ENCODE data around the gene RPLP2. TPM values are rescaled to one million over a fixed set of nuclear protein-coding genes. Genes with fewer than 3 reads are reported as not detected.

The RPLP2 gene
- total and polyA plus RNA-seq, 2 experiments from 2014 or later = 496 to 523 TPM

DNA sequence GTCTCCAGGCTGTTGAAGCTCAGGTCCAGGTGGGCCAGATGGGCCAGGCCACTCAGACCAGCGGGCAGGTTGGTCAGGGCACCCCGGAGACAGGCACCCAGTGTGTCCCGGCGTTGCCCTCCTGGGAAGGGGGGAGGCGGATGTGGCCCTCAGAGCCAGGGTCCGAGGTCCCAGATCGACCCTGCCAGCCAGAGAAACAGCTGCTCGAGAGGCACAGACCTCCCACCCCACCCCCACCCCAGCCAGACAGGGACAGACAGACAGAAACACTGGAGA lies 6.4 kb upstream of the RPLP2 start:
- H3K9me3 ChIP-seq (ENCODE audit: low read depth) = no peaks in the 10 kb centered on the region
- H3K36me3 ChIP-seq = no peaks in the 10 kb centered on the region
- H3K27ac ChIP-seq = no peak overlapping the region
- TF ChIP-seq, protein P1, sequence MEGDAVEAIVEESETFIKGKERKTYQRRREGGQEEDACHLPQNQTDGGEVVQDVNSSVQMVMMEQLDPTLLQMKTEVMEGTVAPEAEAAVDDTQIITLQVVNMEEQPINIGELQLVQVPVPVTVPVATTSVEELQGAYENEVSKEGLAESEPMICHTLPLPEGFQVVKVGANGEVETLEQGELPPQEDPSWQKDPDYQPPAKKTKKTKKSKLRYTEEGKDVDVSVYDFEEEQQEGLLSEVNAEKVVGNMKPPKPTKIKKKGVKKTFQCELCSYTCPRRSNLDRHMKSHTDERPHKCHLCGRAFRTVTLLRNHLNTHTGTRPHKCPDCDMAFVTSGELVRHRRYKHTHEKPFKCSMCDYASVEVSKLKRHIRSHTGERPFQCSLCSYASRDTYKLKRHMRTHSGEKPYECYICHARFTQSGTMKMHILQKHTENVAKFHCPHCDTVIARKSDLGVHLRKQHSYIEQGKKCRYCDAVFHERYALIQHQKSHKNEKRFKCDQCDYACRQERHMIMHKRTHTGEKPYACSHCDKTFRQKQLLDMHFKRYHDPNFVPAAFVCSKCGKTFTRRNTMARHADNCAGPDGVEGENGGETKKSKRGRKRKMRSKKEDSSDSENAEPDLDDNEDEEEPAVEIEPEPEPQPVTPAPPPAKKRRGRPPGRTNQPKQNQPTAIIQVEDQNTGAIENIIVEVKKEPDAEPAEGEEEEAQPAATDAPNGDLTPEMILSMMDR (IDR thresholded peaks at IDR 0.05; ENCODE audit: low read depth, low read length) = no peak
- H3K27me3 ChIP-seq = no peaks in the 10 kb centered on the region
- no peak overlapping the region for H3K4me3 ChIP-seq
- no peak for DNase-seq (ENCODE audit: low read depth in 1 of 2, low spot score in 1 of 2)
- peaks cover 8% of the 10 kb centered on the region for H3K4me1 ChIP-seq (ENCODE audit: low read depth)

DNA sequence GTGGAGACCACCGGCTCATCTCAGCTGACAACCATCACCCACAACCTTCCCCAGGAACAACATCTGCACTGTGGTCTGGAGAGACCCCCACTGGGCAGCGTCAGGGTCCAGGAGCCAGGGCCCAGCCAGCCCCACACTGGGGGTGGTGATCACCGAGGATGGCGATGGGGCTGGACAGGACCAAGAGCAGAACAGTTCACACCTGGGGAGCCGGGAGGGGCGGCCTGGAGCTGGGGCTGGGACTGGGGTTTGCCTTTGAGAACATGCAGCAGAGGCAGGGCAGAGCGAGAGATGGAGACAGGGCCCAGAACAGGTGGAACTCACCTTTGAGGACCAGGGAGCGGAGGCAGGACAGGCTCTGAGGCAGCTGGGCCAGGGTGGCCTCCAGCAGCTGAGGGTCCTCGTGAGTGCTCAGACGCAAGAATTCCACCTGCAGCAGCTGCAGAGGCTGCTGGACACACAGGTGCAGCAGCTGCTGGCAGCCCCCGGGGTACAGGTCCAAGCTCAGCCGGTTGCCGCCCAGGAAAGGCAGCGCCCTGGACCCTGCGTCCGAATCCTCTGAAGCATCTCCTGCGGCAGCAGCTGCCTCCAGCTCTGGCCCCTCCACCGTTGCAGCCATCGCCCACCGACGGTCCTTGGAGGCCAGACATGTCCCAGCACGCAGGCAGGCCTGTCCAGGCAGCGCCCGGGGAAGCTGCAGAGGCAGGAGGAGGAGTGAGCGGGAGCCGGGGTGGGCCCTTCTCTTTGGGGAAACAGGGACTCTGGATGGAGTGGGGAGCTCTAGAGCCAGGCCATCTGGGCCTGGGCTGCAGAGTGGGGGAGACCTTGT lies 5.8 kb upstream of the RPLP2 start:
- H3K4me1 ChIP-seq (ENCODE audit: low read depth) = peaks cover 12% of the 10 kb centered on the region
- DNase-seq (ENCODE audit: low read depth in 1 of 2, low spot score in 1 of 2) = no peak

DNA sequence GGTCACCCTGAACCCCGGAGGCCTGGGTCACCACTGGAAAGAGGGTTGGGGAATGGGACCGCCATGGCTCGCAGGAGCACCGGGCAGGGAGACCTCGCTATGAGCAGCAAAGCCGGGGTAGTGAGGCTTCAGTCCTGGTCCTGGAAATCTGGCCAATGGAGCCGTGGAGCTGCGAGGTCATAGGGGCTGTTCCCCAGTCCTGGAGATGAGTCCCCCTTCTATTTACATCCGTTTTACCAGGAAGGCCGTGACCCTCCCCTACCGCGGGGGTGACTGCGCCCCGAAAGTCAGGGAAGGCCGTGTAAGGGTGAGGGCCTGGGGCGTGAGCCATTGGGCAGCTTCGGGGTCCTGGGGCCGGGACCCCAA lies 5.2 kb upstream of the RPLP2 start:
- TF ChIP-seq, protein P1 (IDR thresholded peaks at IDR 0.05; ENCODE audit: low read depth, low read length) = no peak
- Histone ChIP-seq H3K36me3 (no peaks in the 10 kb centered on the region), H3K4me3 (peak overlapping the region; percentile 54), H3K4me1 (ENCODE audit: low read depth) (peaks cover 12% of the 10 kb centered on the region), H3K9me3 (ENCODE audit: low read depth) (no peaks in the 10 kb centered on the region), H3K27ac (no peak overlapping the region), H3K27me3 (no peaks in the 10 kb centered on the region)
- DNase-seq (ENCODE audit: low read depth in 1 of 2, low spot score in 1 of 2) = no peak

More for the DNA sequence above, 5.8 kb upstream of the RPLP2 start:
- Histone ChIP-seq H3K4me3 (peak overlapping the region; percentile 54), H3K27ac (no peak overlapping the region), H3K36me3 (no peaks in the 10 kb centered on the region), H3K9me3 (ENCODE audit: low read depth) (no peaks in the 10 kb centered on the region), H3K27me3 (no peaks in the 10 kb centered on the region)
- TF ChIP-seq, protein P1 (IDR thresholded peaks at IDR 0.05; ENCODE audit: low read depth, low read length) = no peak

DNA sequence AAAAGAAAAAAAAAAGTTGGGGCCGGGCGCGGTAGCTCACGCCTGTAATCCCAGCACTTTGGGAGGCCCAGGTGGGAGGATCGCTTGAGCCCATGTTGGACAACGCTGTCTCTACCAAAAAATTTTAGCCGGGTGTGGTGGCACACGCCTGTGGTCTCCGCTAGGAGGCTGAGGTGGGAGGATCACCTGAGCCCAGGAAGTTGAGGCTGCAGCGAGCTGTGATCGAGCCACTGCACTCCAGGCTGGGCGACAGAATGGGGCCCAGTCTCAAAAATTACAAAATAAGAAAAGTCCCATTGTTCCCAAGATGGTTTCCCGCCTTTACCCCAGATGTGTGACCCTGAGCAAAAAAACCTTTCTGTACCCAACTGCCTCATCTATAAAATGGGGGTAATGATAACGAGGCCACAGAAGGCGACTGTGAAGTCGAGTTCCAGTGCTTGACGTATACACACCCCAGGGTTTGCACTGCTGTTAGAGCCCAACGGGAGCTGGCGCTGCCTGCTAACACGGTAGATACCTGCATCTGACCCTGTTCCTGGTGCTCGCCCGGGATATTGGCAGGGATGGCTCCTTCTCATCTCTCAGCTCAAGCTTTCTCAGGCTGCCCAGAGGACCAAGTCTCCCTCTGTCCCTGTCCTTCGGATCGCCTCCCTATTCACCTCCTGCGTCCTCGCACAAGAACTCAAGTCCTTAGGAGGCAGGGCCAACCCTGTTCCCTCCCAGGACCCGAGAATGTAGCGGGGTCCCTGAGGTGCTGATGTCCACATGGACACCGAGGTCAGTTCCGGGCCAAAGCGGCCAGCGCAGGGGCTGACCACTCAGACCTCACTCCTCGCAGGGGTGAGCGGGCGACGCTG lies 1.1 kb upstream of the RPLP2 start:
- TF ChIP-seq, protein P1 (IDR thresholded peaks at IDR 0.05; ENCODE audit: low read depth, low read length) = no peak

DNA sequence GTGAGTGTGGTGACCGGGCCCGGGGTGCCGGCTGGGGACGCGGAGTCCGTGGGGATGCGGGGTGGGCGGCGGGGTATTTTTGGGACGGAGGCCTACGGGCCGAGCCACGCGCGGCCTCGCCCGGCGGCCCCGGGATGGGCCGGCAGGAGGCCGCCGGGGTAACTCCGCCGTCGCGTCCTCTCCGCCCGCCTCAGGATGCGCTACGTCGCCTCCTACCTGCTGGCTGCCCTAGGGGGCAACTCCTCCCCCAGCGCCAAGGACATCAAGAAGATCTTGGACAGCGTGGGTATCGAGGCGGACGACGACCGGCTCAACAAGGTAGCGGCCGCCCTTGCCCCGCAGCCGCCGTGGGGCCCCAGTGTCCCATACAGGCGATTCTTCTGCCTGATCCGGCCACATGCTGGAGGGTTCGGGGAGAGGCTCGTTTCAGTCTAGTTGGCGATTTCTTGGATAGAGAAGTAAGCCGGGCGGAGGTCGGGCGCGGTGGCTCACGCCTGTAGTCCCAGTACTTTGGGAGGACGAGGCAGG lies 337 bp downstream of the RPLP2 start:
- Histone ChIP-seq H3K36me3 (peaks cover 17% of the 10 kb centered on the region), H3K27me3 (no peaks in the 10 kb centered on the region), H3K4me1 (ENCODE audit: low read depth) (peaks cover 7% of the 10 kb centered on the region), H3K27ac (peak overlapping the region; percentile 98), H3K4me3 (peak overlapping the region; percentile 93), H3K9me3 (ENCODE audit: low read depth) (no peaks in the 10 kb centered on the region)
- DNase-seq (ENCODE audit: low read depth in 1 of 2, low spot score in 1 of 2) = no peak
- TF ChIP-seq, protein P1 (IDR thresholded peaks at IDR 0.05; ENCODE audit: low read depth, low read length) = peak; percentile 3

More for the DNA sequence above, 1.1 kb upstream of the RPLP2 start:
- no peaks in the 10 kb centered on the region for H3K9me3 ChIP-seq (ENCODE audit: low read depth)
- peaks cover 17% of the 10 kb centered on the region for H3K36me3 ChIP-seq
- no peaks in the 10 kb centered on the region for H3K27me3 ChIP-seq
- peaks cover 12% of the 10 kb centered on the region for H3K4me1 ChIP-seq (ENCODE audit: low read depth)
- DNase-seq (ENCODE audit: low read depth in 1 of 2, low spot score in 1 of 2) = no peak
- peak overlapping the region; percentile 93 for H3K4me3 ChIP-seq
- H3K27ac ChIP-seq = peak overlapping the region; percentile 98
